GM12865 (cell line): ENCODE results near the gene OMD.
"Not testable (repeated sequence)": the region's sequence is repeated elsewhere in the genome, so short reads cannot be mapped to it uniquely, and the experiment has no call there.

Experiments used
- DNase-seq: peaks from one replicate; pipeline ENCODE4 v3.0.0; 2010; ENCODE audit warnings: low read depth
- H3K4me3 ChIP-seq: 2 replicates; pipeline ENCODE4 v1.5.1; 2011; ENCODE audit warnings: mild to moderate bottlenecking, low read depth, low read length, control low read depth
- TF ChIP-seq, protein P1 (sequence below): IDR thresholded peaks from 2 replicates; pipeline ENCODE4 v1.5.1; 2011; ENCODE audit warnings: low read length, control low read depth, low read depth, inconsistent platforms; ENCODE audit not compliant: insufficient read depth; ENCODE audit errors: missing control alignments

Gene OMD

DNA sequence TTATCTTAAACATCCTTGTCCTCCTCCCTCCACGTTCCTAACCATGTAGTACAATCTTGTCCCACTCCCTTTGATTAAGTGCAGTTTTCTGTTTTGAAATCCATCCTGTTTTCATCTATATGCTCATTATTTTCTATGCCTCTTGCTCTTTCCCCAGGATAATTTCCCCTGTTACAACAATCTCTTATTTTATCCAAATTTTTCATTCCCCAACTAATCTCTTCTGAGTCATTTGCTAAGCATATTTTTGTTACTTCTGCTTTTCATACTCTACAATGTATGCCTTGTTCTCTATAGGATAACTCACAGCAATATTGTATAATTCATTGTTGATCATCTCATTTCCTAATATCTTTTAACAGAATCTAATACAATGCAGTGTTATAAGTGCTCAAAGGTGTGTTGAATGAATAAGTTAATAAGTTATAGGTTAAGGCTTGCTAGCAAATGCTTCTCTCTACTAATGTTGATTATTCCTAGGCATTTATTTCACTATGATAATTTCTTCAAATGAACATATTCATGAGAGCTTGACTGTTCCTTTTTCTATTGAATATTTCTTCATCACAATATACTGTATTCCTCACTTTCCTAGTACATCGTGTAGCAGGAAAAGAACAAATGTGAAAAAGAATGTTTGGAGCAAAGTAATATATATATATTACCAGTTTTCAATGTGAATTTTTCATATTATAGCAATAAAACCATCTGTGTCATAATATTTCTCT, 1.5 kb downstream of the OMD start:
- no peak for DNase-seq
- no peak overlapping the region for H3K4me3 ChIP-seq
- TF ChIP-seq, protein P1, sequence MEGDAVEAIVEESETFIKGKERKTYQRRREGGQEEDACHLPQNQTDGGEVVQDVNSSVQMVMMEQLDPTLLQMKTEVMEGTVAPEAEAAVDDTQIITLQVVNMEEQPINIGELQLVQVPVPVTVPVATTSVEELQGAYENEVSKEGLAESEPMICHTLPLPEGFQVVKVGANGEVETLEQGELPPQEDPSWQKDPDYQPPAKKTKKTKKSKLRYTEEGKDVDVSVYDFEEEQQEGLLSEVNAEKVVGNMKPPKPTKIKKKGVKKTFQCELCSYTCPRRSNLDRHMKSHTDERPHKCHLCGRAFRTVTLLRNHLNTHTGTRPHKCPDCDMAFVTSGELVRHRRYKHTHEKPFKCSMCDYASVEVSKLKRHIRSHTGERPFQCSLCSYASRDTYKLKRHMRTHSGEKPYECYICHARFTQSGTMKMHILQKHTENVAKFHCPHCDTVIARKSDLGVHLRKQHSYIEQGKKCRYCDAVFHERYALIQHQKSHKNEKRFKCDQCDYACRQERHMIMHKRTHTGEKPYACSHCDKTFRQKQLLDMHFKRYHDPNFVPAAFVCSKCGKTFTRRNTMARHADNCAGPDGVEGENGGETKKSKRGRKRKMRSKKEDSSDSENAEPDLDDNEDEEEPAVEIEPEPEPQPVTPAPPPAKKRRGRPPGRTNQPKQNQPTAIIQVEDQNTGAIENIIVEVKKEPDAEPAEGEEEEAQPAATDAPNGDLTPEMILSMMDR, result no peak

DNA sequence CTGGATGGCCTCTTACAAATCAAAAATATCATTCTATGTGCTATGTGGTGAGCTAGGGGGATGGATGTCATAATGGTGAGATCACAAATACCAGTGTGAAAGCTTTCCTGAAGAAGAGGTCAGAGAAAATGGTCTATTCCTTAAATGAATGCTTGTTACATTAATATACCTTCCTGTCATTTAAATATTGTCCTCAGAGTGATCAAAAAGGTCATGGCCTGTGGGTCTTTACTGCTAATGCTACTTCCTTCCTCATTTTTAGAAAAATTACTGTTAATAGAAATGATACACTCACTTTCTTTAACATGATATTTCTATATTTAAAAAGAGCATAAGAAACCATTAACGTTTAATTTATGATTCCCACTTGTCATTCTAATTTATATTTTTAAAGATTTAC, 9.7 kb downstream of the OMD start:
- H3K4me3 ChIP-seq, result no peak overlapping the region
- TF ChIP-seq, protein P1, result no peak
- no peak for DNase-seq

DNA sequence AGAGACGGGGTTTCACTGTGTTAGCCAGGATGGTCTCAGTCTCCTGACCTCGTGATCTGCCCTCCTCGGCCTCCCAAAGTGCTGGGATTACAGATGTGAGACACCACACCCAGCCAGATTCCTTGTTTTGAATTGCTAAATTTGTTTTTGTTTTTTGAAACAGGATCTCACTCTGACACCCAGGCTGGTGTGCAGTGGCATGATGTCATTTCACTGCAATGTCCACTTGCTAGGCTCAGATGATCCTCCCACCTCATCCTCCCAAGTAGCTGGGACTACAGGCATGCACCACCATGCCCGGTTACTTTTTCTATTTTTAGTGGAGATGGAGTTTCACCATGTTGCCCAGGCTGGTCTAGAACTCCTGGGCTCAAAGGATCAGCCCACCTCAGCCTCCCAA, 13.1 kb downstream of the OMD start:
- not testable (repeated sequence) for DNase-seq, H3K4me3 ChIP-seq

DNA sequence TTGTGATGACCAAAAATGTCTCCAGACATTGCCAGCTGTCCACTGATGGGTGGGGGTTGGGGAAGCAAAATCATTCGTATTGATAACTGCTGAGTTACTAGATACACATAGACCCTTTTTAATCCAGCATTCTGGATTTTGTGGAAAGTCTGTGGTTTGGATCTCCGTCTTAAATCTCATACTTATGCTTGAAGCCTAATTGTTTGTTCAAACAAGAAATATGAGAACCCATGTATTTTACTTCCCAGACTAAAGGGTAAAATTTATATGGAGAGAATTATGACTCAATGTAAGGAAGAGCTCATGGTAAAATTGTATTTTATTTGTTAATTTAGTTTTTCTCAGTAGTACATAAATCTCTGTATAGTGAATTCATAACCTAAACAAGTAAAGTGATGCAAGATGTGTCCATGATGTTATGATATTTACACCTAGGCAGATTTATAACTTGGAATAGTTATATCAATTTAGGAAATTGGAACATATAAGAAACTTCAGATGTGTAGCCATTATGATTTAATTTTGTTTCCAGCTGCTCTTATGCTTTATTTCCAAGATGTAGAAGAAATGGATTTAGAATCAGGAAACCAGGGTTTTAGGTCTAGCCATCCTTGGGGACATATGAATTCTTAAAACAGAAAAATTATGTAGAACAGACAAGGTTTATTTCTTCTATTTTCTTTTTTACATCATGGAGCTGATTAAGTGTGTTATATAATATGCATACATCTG, 15.4 kb downstream of the OMD start:
- DNase-seq, result no peak
- H3K4me3 ChIP-seq, result no peak overlapping the region
- TF ChIP-seq, protein P1, result no peak

DNA sequence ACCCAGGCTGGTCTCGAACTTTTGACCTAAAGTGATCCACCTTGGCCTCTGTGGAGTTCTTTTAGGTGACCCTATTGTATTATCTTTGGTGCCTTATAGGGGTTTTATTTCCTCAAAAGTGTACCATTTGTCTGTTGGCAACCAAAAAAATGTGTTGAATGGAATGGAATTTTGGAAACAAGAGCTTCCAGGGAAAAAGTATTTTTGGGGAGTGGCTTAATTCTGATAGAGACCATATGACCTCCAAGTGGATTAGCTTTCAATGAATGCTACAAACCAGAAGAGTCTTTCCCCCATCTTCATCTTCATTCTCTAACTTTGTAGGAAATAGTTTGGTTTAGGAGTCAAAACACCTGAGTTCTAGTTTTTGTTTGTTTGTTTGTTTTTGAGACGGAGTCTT, 16.5 kb downstream of the OMD start:
- TF ChIP-seq, protein P1, result no peak
- H3K4me3 ChIP-seq, result no peak overlapping the region
- no peak for DNase-seq

DNA sequence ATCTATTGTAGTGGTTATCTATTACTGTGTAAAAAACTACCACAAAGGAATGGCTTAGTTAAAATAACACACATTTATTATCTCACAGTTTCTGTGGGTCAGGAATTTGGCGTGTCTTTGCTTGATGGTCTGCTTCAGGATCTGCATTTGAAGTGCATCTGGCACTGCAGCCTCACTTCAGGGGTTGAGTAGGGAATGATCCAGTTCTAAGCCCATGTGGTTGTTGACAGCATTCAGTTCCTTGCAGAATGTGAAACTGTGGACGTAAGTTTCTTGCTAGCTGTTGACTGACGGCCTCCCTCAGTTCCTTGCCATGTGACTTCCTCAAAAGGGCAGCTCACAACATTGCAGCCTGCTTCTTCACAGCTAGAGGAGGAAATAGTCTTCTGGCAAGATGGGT, 17.8 kb downstream of the OMD start:
- TF ChIP-seq, protein P1, result no peak
- peak; percentile 54 for DNase-seq
- no peak overlapping the region for H3K4me3 ChIP-seq

DNA sequence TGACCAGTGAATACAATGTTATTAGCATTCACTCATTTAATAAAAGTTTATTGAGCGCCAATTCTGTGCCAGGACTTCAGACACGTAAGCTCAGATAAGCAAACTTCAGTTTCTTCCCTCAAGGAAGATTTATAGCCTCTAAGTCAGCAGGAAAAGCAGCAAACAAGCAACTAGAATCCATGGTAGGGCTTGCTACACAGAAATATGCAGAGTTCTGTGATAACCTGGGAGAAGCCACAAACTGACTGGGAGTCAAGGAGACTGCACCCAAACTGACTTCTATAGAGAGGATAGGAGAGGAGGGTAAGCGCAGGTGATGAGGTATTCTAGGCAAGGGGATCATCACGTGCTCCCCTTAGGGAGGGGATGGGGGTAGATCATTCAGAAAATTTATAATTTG, 18.5 kb downstream of the OMD start:
- TF ChIP-seq, protein P1, result no peak
- DNase-seq, result no peak

More for the DNA sequence above, 18.5 kb downstream of the OMD start:
- no peak overlapping the region for H3K4me3 ChIP-seq
